M059J (cell line): ENCODE measurements around the gene PTGR3. TPM values are rescaled to one million over a fixed set of nuclear protein-coding genes. Genes with fewer than 3 reads are reported as not detected.

Experiments
- DNase-seq: peaks from one replicate; pipeline ENCODE4 v3.0.0-alpha.2; 2012; ENCODE audit warnings: low read depth
- total RNA-seq: library from RNA; depleted of rRNA; stranded (reverse); fragments of >200 nt; shearing (Covaris generic); gene quantifications from 2 replicates; pipeline ENCODE4 v1.2.3, GENCODE V29; 2014

The PTGR3 gene
- total RNA-seq, 1 experiment from 2014 or later: 8.4 TPM

DNA sequence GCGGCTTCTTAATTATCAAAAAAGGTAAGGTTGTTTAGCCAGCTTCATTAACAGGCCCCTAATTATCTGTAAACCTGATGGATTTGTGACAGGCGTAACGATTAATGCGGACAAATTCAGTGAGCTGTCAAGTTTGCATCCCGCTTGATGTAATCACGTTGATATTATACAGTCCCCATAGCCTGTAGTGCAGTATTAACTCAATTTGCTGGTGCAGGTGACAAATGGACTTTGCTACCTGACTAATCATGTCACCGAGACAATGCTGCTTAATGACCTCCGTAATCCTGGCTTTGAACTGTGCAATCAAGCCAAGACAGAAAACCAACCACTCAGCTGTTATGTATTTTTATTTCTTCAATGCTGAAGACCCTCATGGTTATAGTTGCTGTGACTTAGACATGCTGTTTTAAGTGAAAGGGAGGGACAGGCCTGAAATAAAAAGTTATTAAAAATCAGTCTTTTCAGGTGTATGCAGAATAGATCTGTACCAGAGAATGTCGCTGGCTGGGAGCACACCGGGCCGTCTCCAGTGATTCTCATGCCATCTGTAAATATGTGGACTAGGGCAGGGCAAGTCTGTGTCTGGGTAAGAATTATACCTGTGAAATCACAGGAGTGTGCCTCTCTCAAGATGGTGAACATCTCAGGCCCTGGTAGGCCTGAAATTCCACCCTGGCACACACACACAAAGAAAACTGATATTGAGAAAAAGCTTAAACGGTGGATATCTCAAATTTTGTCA is 6.0 kb upstream of the PTGR3 start:
- DNase-seq: no peak

GRCh38 chr18:75214332-75214690 is 5.4 kb upstream of the PTGR3 start:
- no peak for DNase-seq

DNA sequence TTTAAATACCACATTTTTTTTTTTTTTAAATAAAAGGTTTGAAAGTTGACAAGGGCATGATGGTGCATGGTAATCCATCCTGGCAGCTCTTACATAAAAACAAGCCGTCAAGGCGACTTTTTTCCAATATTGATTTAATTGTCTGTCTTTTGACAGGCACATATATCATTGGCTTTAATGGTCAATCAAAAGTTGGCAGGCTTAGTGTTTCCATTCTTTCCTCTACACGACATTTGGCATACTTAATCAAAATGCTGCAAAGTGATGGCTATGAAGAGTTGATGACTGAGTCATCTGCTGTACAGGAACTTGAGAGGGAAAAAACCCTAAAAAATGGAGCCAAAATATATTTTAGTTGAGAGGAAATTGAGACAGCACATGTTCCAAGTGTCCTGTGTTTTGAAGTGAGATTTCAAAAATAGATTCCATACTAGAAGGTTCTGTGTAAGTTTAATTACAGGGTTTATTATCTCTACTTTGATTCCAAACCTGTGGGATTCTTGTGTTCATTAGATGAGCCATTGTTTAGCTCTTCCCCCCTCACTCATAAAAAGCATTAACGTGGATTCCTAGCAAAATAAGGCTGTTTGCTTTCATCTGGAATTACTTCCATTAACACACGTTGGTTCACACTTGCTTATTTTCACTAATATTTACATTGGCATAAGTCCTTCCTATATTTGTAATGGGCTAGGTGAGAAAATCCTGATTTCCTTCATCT is 4.8 kb upstream of the PTGR3 start:
- peak; percentile 65 for DNase-seq

- DNase-seq: no peak
Measured at GRCh38 chr18:75212751-75213090, 3.8 kb upstream of the PTGR3 start.

- DNase-seq: peak; percentile 43
Measured at GRCh38 chr18:75211953-75212750, 3.2 kb upstream of the PTGR3 start.

- no peak for DNase-seq
Measured at GRCh38 chr18:75211626-75211952, 2.6 kb upstream of the PTGR3 start.

- DNase-seq: peak; percentile 17
Measured at GRCh38 chr18:75211002-75211621, 2.2 kb upstream of the PTGR3 start.

DNA sequence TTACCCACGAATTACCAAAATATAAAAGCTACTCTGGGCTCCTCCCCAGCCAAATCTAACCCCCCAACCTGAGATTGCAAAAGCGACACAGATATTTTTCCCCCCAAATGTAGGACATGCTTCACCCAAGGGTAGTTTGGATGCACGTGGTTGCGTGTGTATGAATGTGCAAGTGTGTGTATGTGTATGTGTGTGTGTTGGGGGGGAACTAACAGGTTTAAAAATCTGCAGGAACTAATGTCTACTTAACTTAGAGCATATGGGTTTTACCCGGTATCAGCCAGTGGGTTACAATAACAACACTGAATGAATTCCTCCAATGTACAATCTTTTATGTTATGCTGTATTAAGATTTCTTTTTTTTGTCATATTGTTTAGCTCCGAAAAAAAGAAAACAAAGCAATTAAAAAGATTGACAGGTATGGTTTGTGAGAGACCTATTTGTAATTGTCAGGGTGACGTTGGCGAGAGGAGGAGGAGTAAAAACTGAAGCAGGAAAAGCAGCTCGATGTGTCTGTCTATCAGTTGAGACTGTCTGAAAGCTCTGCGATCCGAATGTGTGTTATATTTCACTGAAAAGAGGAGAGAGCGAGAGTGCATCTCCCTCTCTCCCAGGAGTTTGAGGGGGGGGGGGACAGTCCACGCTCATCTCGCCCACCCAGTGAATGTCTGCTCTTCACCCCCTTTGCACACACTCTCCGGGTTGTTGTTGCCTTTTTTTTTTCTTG is 1.5 kb upstream of the PTGR3 start, which contains the start of gene TSHZ1:
TSHZ1 (plus strand) TSS at position 524 of the 728 bp plus-strand sequence. CDS start 1,080 bp downstream, outside the sequence.
- peak; percentile 90 for DNase-seq

- DNase-seq: no peak
Measured at GRCh38 chr18:75209951-75210258, 966 bp upstream of the PTGR3 start.

DNA sequence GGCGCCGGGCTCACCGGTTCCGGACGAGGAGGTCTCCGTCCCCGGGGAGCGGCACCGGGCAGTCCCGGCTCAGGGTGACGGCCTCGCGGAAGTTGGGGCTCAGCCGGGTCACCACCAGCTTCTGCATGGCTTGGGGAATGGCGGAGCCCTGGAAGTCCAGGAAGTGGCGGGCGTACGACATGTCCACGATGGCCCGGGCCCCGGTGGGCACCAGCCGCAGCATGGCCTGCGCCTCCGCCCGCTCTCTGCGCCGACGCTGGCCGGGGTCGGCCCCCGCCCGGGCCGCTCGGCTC is 157 bp downstream of the PTGR3 start:
- no peak for DNase-seq

GRCh38 chr18:75208155-75208835 is 644 bp downstream of the PTGR3 start:
- DNase-seq: peak; percentile 54

DNA sequence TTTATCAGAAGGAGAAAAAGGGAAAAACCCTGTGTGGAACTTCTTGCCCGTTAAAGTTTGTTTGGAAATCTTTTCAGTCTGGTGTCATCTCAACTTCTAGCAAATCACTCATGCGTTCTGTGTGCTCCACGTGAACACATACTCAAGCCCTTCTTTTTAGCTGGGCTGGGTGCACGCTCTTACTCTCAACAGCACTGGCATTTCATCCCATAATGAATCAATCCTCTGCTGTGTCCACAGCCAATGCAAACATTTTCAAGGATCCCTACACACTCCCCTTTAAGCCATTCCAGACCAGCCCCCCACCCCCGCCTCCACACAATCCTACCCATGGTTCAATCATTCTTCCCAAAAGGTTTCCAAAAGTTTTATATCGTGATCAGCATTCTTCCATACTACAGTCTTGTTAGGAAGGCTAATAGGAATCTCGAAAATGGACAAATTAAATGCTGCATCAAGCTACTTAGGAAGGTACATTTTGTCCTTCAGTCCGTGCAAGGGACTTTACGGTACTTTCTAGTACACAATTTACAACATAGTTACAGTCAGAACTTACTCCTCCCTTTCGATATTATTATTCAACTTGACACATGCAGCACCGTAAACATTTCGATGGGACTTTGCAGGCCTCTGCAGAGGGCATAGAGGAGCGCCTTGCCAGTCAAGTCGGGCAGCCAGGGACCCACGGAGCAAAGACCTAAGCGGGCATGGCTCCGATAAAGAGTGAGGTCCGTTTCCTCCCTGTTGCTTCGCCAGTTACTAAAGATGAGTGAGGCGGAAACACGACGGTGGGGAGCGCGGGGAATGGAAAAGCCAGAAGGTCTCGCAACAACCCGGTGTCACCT is 1.4 kb downstream of the PTGR3 start:
- peak; percentile 22 for DNase-seq

- no peak for DNase-seq
Measured at GRCh38 chr18:75206452-75207309, 2.3 kb downstream of the PTGR3 start.

GRCh38 chr18:75205514-75206132 is 3.3 kb downstream of the PTGR3 start:
- DNase-seq: no peak

GRCh38 chr18:75204732-75205513 is 4.0 kb downstream of the PTGR3 start:
- no peak for DNase-seq

DNA sequence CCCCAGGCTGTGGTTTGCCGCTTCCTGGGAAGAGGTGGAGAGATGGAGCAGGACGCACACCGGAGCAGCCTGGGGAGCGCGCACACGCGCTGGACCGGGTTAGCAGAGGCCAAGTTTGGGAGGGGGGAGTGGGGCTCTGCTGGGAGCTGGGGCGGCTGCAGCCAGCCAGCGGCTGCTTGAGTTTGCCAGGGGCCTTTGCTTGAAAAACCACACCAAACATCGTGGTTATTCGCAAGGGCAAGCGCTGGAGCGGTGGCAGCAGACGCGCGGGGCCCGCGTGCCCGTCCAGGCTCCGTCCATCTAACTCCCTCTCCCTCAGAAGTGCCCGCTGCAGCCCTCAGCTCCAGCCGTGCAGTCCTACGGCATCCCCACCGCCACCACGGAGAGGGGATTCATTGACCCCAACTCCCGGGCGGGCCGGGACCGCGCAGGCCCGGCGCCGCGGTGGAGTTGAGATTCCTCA is 4.6 kb downstream of the PTGR3 start:
- no peak for DNase-seq

- no peak for DNase-seq
Measured at GRCh38 chr18:75203416-75204268, 5.3 kb downstream of the PTGR3 start.
